GM19372 (cell line): ENCODE data around the gene SH3BGRL2.
"Not testable (repeated sequence)": the region's sequence is repeated elsewhere in the genome, so short reads cannot be mapped to it uniquely, and the experiment has no call there.

Source experiments
- ATAC-seq: cut with Tn5 transposase; IDR thresholded peaks from one replicate; pipeline ENCODE4 v1.9.1; 2021; ENCODE audit warnings: mild to moderate bottlenecking, low read depth, moderate library complexity; ENCODE audit not compliant: unreplicated experiment

The SH3BGRL2 gene

GRCh38 chr6:79731471-79731870, 100.3 kb downstream of the SH3BGRL2 start:
- no peak for ATAC-seq

DNA sequence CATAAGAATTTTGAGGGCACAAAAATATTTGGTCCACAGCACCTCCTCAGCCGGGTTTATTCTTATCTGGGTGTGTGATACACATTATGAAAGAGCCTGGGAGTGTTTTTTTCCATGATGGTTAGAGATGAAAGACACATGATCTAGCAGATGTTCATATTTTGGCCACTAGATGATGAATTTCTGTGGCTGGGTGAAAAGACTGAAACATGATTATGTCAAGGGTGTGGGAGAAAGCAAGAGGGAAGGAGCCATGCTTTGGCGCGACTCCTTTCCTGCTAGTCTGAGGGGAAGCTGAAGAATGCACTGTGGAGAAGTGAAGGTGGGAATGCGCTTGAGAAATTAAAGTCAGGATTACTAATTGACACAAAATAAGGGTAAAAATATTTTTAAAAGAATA, 102.3 kb downstream of the SH3BGRL2 start:
- ATAC-seq = no peak

GRCh38 chr6:79734374-79734773, 103.2 kb downstream of the SH3BGRL2 start:
- ATAC-seq = no peak

DNA sequence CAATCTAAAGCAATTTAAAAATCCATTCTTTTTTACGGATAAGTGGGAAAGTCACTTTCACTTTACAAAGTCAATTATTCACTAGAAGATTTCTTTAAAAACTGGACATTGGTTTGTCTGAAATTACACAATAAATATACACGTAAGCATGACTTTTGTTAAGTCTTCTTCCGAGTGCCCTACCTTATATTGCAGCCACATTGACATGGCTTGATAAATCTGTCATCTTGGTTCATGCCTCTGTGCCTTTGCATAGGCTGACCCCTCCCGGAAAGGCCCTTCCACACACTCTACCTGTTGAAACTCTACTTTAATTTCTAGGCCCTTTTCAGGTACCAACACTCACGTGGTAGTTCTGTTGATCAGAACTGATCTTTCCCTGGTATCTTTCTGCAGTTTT, 104.1 kb downstream of the SH3BGRL2 start:
- ATAC-seq = no peak

- ATAC-seq = no peak
Measured at GRCh38 chr6:79737172-79737571, 106.0 kb downstream of the SH3BGRL2 start.

DNA sequence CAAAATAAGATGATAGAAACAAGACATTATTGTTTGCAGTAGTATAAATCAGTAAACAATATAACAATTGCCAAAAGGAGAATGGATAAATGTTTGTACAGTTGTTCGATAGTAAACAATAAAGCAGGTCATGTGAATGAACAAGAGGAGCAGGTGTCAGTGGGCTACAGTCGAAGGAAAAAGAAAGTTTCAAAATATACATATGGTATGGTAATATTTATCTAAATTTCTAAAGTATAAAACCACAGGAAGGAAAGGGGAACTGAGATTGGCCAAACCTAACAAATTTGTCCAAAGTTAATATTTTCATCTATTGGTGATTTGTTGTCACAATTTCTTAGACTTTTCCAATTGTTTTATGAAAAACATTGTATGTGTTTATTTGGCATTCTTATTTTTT, 110.9 kb downstream of the SH3BGRL2 start:
- peak; percentile 52 for ATAC-seq

- ATAC-seq = not testable (repeated sequence)
Measured at GRCh38 chr6:79745282-79745681, 114.2 kb downstream of the SH3BGRL2 start.

DNA sequence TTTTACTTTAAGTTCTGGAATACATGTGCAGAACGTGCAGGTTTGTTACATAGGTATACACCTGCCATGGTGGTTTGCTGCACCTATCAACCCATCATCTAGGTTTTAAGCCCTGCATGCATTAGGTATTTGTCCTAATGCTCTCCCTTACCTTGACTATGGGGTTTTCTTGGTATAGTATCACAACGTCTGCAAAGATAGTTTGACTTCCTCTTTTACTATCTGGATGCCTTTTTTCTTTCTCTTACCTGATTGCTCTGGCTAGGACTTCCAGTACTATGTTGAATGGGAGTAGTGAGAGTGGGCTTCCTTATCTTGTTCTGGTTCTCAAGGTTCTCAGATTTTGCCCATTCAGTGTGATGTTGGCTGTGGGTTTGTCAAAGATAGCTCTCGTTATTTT, 115.2 kb downstream of the SH3BGRL2 start:
- not testable (repeated sequence) for ATAC-seq

GRCh38 chr6:79750806-79751205, 119.7 kb downstream of the SH3BGRL2 start:
- ATAC-seq = no peak
